Suprapubic skin (tissue), 3 donors: ENCODE results near the gene CCDC150.

Experiments
- CTCF ChIP-seq, 2 donors: fragments of 200-600 bp in 1 of 2; fragments of 450-650 bp in 1 of 2; sonication (generic) in 1 of 2; IDR thresholded peaks; one replicate each; pipeline ENCODE4 v1.5.1; 2016 to 2019; ENCODE audit warnings: antibody characterized with exemption in 2 of 2, mild to moderate bottlenecking in 1 of 2, moderate library complexity in 1 of 2
- POLR2A ChIP-seq, 2 donors: fragments of 450-650 bp; IDR thresholded peaks; one replicate each; pipeline ENCODE4 v1.6.1; 2017; ENCODE audit warnings: antibody characterized with exemption in 2 of 2, mild to moderate bottlenecking in 2 of 2, moderate library complexity in 2 of 2

- TF ChIP-seq CTCF (IDR thresholded peaks at IDR 0.05) (no peak), POLR2A (IDR thresholded peaks at IDR 0.05) (no peak)
Observed at GRCh38 chr2:196592911-196593881, 46.3 kb upstream of the CCDC150 start, which contains the start of gene HECW2.
